ENCODE measurements around the gene ZNF592. TPM values are rescaled to one million over a fixed set of nuclear protein-coding genes. Genes with fewer than 3 reads are reported as not detected.

ZNF592 gene
- total RNA-seq, 4 donors from 2014 or later: 4.7 to 48.2 (median 11.7) TPM

GRCh38 chr15:84766461-84767035 lies 18.2 kb downstream of the ZNF592 start:
- H3K27me3 ChIP-seq: no peaks in the 10 kb centered on the region
- no peaks in the 10 kb centered on the region for H3K36me3 ChIP-seq
- intact Hi-C loops (cut with DNase I; ENCODE audit: low total_unique reads): no loop called here
- no peak overlapping the region for H3K27ac ChIP-seq
- no peak for DNase-seq
- H3K9me3 ChIP-seq: no peaks in the 10 kb centered on the region
- no peak for TF ChIP-seq CTCF (IDR thresholded peaks at IDR 0.05)
- no peak for TF ChIP-seq POLR2A (IDR thresholded peaks at IDR 0.05)
- H3K4me3 ChIP-seq: no peak overlapping the region
- H3K4me1 ChIP-seq: no peaks in the 10 kb centered on the region

- no peaks in the 10 kb centered on the region for H3K27me3 ChIP-seq
- no peak overlapping the region for H3K27ac ChIP-seq
- intact Hi-C loops (cut with DNase I; ENCODE audit: low total_unique reads): no loop called here
- TF ChIP-seq CTCF (IDR thresholded peaks at IDR 0.05): no peak
- TF ChIP-seq POLR2A (IDR thresholded peaks at IDR 0.05): no peak
- no peaks in the 10 kb centered on the region for H3K9me3 ChIP-seq
- no peak overlapping the region for H3K4me3 ChIP-seq
- no peaks in the 10 kb centered on the region for H3K36me3 ChIP-seq
- no peaks in the 10 kb centered on the region for H3K4me1 ChIP-seq
- DNase-seq: no peak
These were observed 23.6 kb downstream of the ZNF592 start for GRCh38 chr15:84772031-84772430.

DNA sequence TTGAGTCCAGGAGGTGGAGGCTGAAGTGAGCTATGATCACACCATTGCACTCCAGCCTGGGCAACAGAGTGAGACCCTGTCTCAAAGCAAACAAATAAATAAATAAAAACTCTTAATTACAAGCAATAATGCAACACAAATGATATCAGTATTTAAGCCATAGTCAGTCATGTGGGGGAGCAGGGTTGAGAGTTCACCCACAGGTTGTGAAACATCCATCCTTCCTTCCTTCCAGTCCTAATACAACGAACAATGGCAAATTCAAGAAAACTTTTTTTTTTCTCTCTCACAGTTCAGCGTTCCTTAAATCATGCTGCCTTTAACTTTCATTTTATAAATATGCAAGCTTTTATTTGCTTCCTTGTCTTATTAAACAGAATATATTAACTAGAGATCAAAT lies 24.1 kb downstream of the ZNF592 start:
- Histone ChIP-seq H3K27me3 (no peaks in the 10 kb centered on the region), H3K4me3 (no peak overlapping the region), H3K9me3 (no peaks in the 10 kb centered on the region), H3K27ac (no peak overlapping the region), H3K36me3 (no peaks in the 10 kb centered on the region), H3K4me1 (no peaks in the 10 kb centered on the region)
- TF ChIP-seq POLR2A (IDR thresholded peaks at IDR 0.05) (no peak), CTCF (IDR thresholded peaks at IDR 0.05) (no peak)
- intact Hi-C loops (cut with DNase I; ENCODE audit: low total_unique reads): no loop called here
- no peak for DNase-seq

GRCh38 chr15:84773716-84774115 lies 25.3 kb downstream of the ZNF592 start:
- Histone ChIP-seq H3K4me1 (no peaks in the 10 kb centered on the region), H3K9me3 (no peaks in the 10 kb centered on the region), H3K36me3 (no peaks in the 10 kb centered on the region), H3K4me3 (no peak overlapping the region), H3K27me3 (no peaks in the 10 kb centered on the region), H3K27ac (no peak overlapping the region)
- no peak for TF ChIP-seq POLR2A (IDR thresholded peaks at IDR 0.05)
- no peak for TF ChIP-seq CTCF (IDR thresholded peaks at IDR 0.05)
- intact Hi-C loops (cut with DNase I; ENCODE audit: low total_unique reads): no loop called here
- no peak for DNase-seq

DNA sequence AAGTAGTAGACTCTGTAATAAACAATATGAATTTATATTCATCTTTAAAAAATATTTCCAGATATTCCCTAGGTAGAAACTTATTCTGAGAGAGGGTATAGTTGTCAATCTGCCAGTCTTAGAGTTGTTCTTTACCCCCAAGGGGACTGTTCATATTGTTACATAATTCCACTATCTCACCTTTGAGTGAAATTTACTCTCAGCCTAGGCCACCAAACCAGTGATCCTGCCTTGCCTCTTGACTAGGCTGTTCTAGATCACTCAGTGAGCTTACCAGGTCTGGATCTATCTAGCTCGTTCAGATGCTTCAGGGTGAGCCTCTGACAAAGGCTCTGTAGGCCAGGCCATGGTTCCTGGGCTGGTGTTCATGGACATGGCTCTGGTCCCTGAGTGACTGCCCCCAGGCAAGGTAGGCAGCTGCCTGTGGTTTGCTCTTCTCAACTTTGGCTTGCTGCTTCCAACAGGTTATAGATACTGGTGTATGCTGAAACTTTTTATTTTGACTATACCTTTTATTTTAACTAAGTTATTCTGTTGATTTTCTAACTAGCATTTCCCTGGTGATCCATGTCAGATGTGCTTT lies 27.6 kb downstream of the ZNF592 start:
- H3K9me3 ChIP-seq: no peaks in the 10 kb centered on the region
- no peak overlapping the region for H3K27ac ChIP-seq
- TF ChIP-seq POLR2A (IDR thresholded peaks at IDR 0.05) (no peak), CTCF (IDR thresholded peaks at IDR 0.05) (no peak)
- no peak for DNase-seq
- no peaks in the 10 kb centered on the region for H3K27me3 ChIP-seq
- no peak overlapping the region for H3K4me3 ChIP-seq
- intact Hi-C loops (cut with DNase I; ENCODE audit: low total_unique reads): no loop called here
- H3K36me3 ChIP-seq: no peaks in the 10 kb centered on the region
- H3K4me1 ChIP-seq: no peaks in the 10 kb centered on the region
